Rectal smooth muscle tissue (tissue), 1 donor: ENCODE data around the gene NAA38.

ENCODE experiments used
- H3K27ac ChIP-seq: one replicate; pipeline ENCODE4 v1.7.0; 2013; ENCODE audit warnings: low read depth, low read length, inconsistent platforms
- H3K27me3 ChIP-seq: one replicate; pipeline ENCODE4 v1.7.0; 2013; ENCODE audit warnings: low read length; ENCODE audit not compliant: control insufficient read depth, insufficient read depth
- H3K36me3 ChIP-seq: one replicate; pipeline ENCODE4 v1.7.0; 2013; ENCODE audit warnings: low read length; ENCODE audit not compliant: control insufficient read depth, insufficient read depth
- H3K4me1 ChIP-seq: one replicate; pipeline ENCODE4 v1.7.0; 2013; ENCODE audit warnings: low read length; ENCODE audit not compliant: control insufficient read depth, insufficient read depth
- H3K4me3 ChIP-seq: one replicate; pipeline ENCODE4 v1.7.0; 2013; ENCODE audit warnings: low read length
- H3K9ac ChIP-seq: one replicate; pipeline ENCODE4 v1.7.0; 2013; ENCODE audit warnings: low read length

The NAA38 gene

GRCh38 chr17:7840875-7841274 lies 16.5 kb downstream of the NAA38 start:
- H3K4me3 ChIP-seq: peak overlapping the region; percentile 90
- no peaks in the 10 kb centered on the region for H3K27me3 ChIP-seq
- H3K9ac ChIP-seq: no peak overlapping the region
- peaks cover 31% of the 10 kb centered on the region for H3K4me1 ChIP-seq
- peaks cover 3% of the 10 kb centered on the region for H3K36me3 ChIP-seq
- peak overlapping the region; percentile 96 for H3K27ac ChIP-seq

- no peak overlapping the region for H3K27ac ChIP-seq
- H3K4me1 ChIP-seq: peaks cover 28% of the 10 kb centered on the region
Observed at GRCh38 chr17:7840441-7840840, 16.9 kb downstream of the NAA38 start.

GRCh38 chr17:7839876-7840261 lies 17.5 kb downstream of the NAA38 start:
- H3K27ac ChIP-seq: no peak overlapping the region
- H3K4me3 ChIP-seq: no peak overlapping the region
- peaks cover 3% of the 10 kb centered on the region for H3K36me3 ChIP-seq
- H3K9ac ChIP-seq: no peak overlapping the region
- peaks cover 23% of the 10 kb centered on the region for H3K4me1 ChIP-seq
- no peaks in the 10 kb centered on the region for H3K27me3 ChIP-seq

More at GRCh38 chr17:7840441-7840840, 16.9 kb downstream of the NAA38 start:
- no peak overlapping the region for H3K9ac ChIP-seq
- H3K27me3 ChIP-seq: no peaks in the 10 kb centered on the region
- H3K4me3 ChIP-seq: no peak overlapping the region
- peaks cover 3% of the 10 kb centered on the region for H3K36me3 ChIP-seq

- H3K4me3 ChIP-seq: peak overlapping the region; percentile 53
- H3K27me3 ChIP-seq: no peaks in the 10 kb centered on the region
- H3K36me3 ChIP-seq: peaks cover 3% of the 10 kb centered on the region
- no peak overlapping the region for H3K9ac ChIP-seq
- peak overlapping the region; percentile 50 for H3K27ac ChIP-seq
- H3K4me1 ChIP-seq: peaks cover 23% of the 10 kb centered on the region
Observed at GRCh38 chr17:7839190-7839875, 18.0 kb downstream of the NAA38 start.

GRCh38 chr17:7838090-7839075 lies 19.0 kb downstream of the NAA38 start:
- Histone ChIP-seq H3K27me3 (no peaks in the 10 kb centered on the region), H3K27ac (peak overlapping the region; percentile 92), H3K9ac (peak overlapping the region; percentile 25), H3K36me3 (peaks cover 3% of the 10 kb centered on the region), H3K4me1 (peaks cover 26% of the 10 kb centered on the region), H3K4me3 (peak overlapping the region; percentile 53)

GRCh38 chr17:7837408-7838088 lies 19.8 kb downstream of the NAA38 start:
- H3K4me3 ChIP-seq: peak overlapping the region; percentile 83
- H3K36me3 ChIP-seq: peaks cover 3% of the 10 kb centered on the region
- peaks cover 28% of the 10 kb centered on the region for H3K4me1 ChIP-seq
- peak overlapping the region; percentile 92 for H3K27ac ChIP-seq
- no peaks in the 10 kb centered on the region for H3K27me3 ChIP-seq
- peak overlapping the region; percentile 45 for H3K9ac ChIP-seq

GRCh38 chr17:7836596-7837407 lies 20.6 kb downstream of the NAA38 start:
- Histone ChIP-seq H3K27me3 (no peaks in the 10 kb centered on the region), H3K4me1 (peaks cover 28% of the 10 kb centered on the region), H3K27ac (peak overlapping the region; percentile 92), H3K4me3 (peak overlapping the region; percentile 83), H3K36me3 (peaks cover 3% of the 10 kb centered on the region), H3K9ac (peak overlapping the region; percentile 93)

- H3K9ac ChIP-seq: peak overlapping the region; percentile 93
- peaks cover 23% of the 10 kb centered on the region for H3K4me1 ChIP-seq
- H3K4me3 ChIP-seq: peak overlapping the region; percentile 83
- H3K36me3 ChIP-seq: peaks cover 3% of the 10 kb centered on the region
- H3K27me3 ChIP-seq: no peaks in the 10 kb centered on the region
- peak overlapping the region; percentile 92 for H3K27ac ChIP-seq
Observed at GRCh38 chr17:7835814-7836595, 21.4 kb downstream of the NAA38 start.

- H3K9ac ChIP-seq: peak overlapping the region; percentile 93
- peaks cover 3% of the 10 kb centered on the region for H3K36me3 ChIP-seq
- no peaks in the 10 kb centered on the region for H3K27me3 ChIP-seq
- peaks cover 23% of the 10 kb centered on the region for H3K4me1 ChIP-seq
- H3K4me3 ChIP-seq: peak overlapping the region; percentile 83
- peak overlapping the region; percentile 92 for H3K27ac ChIP-seq
Observed at GRCh38 chr17:7834957-7835813, 22.2 kb downstream of the NAA38 start.

GRCh38 chr17:7834542-7834956 lies 22.8 kb downstream of the NAA38 start:
- H3K9ac ChIP-seq: peak overlapping the region; percentile 88
- H3K4me1 ChIP-seq: peaks cover 23% of the 10 kb centered on the region
- peak overlapping the region; percentile 92 for H3K27ac ChIP-seq
- peak overlapping the region; percentile 83 for H3K4me3 ChIP-seq
- no peaks in the 10 kb centered on the region for H3K27me3 ChIP-seq
- H3K36me3 ChIP-seq: no peaks in the 10 kb centered on the region
